IMR-90 (cell line): ENCODE data around the gene IPMK. TPM values are rescaled to one million over a fixed set of nuclear protein-coding genes. Genes with fewer than 3 reads are reported as not detected.

Source experiments
- ATAC-seq: fragments of 200-7000 bp; cut with Tn5 transposase; 2 replicates; pipeline ENCODE4 v1.9.1; 2020; ENCODE audit warnings: low read depth, mild to moderate bottlenecking, moderate library complexity
- BruUV-seq: library from RNA; stranded (reverse); fragments of 400-500 nt; replicated peaks from 2 replicates; lab custom pipeline; 2021; lab: Mats Ljungman, UMichigan
- CTCF ChIA-PET: fragments of 300-600 bp; formaldehyde crosslinking; extraction: SDS; loops from one replicate; lab custom pipeline; 2021; ENCODE audit warnings: antibody characterized with exemption; lab: Yijun Ruan, JAX
- POLR2A ChIA-PET: fragments of 300-600 bp; sonication (Branson Sonifier 250); formaldehyde crosslinking; loops from one replicate; lab custom pipeline; 2022; ENCODE audit warnings: antibody characterized with exemption; ENCODE audit not compliant: unreplicated experiment; lab: Charles Lee
- DNase-seq: peaks from one replicate; pipeline ENCODE4 v3.0.0; 2013
- H2AFZ ChIP-seq: replicated peaks from 2 replicates; pipeline ENCODE3; 2013; ENCODE audit warnings: low read length, mild to moderate bottlenecking; ENCODE audit not compliant: poor library complexity
- H2AK5ac ChIP-seq: 2 replicates; pipeline ENCODE4 v1.6.1; 2013; ENCODE audit warnings: low read depth, low read length, inconsistent platforms
- H2AK9ac ChIP-seq: replicated peaks from 2 replicates; pipeline ENCODE3; 2013; ENCODE audit warnings: mild to moderate bottlenecking, low read depth, low read length, moderate library complexity; ENCODE audit not compliant: poor library complexity
- H2BK120ac ChIP-seq: 2 replicates; pipeline ENCODE4 v1.6.1; 2013; ENCODE audit warnings: low read depth, low read length, inconsistent platforms
- H2BK15ac ChIP-seq: 3 replicates; pipeline ENCODE4 v1.6.1; 2013; ENCODE audit warnings: low read depth, low read length, inconsistent platforms
- H2BK20ac ChIP-seq: 2 replicates; pipeline ENCODE4 v1.6.1; 2013; ENCODE audit warnings: low read depth, mild to moderate bottlenecking, inconsistent platforms, low read length, moderate library complexity
- H2BK5ac ChIP-seq: 2 replicates; pipeline ENCODE4 v1.6.1; 2013; ENCODE audit warnings: mild to moderate bottlenecking, low read depth, low read length, inconsistent platforms; ENCODE audit not compliant: poor library complexity, severe bottlenecking
- H3K14ac ChIP-seq: replicated peaks from 2 replicates; pipeline ENCODE4 v1.6.1; 2013; ENCODE audit warnings: low read depth, low read length, inconsistent platforms
- H3K18ac ChIP-seq: 2 replicates; pipeline ENCODE4 v1.6.1; 2013; ENCODE audit warnings: low read depth, low read length, control low read depth
- H3K23ac ChIP-seq: 2 replicates; pipeline ENCODE4 v1.6.1; 2013; ENCODE audit warnings: low read depth, low read length, inconsistent platforms
- H3K27ac ChIP-seq: 2 replicates; pipeline ENCODE4 v1.5.1; 2013; ENCODE audit warnings: mild to moderate bottlenecking, control low read depth, low read length; ENCODE audit not compliant: insufficient read depth
- H3K27me3 ChIP-seq: 2 replicates; pipeline ENCODE4 v1.6.1; 2013; ENCODE audit warnings: low read length; ENCODE audit not compliant: control insufficient read depth, insufficient read depth
- H3K36me3 ChIP-seq: 2 replicates; pipeline ENCODE4 v1.6.1; 2013; ENCODE audit warnings: low read length, mixed read lengths; ENCODE audit not compliant: control insufficient read depth, insufficient read depth
- H3K4ac ChIP-seq: 2 replicates; pipeline ENCODE4 v1.6.1; 2013; ENCODE audit warnings: low read depth, low read length, inconsistent platforms
- H3K4me1 ChIP-seq: 2 replicates; pipeline ENCODE4 v1.6.1; 2013; ENCODE audit warnings: low read length, mixed read lengths; ENCODE audit not compliant: control insufficient read depth, insufficient read depth
- H3K4me2 ChIP-seq: 2 replicates; pipeline ENCODE4 v1.6.1; 2013; ENCODE audit warnings: low read depth, mild to moderate bottlenecking, control low read depth, low read length, moderate library complexity
- H3K4me3 ChIP-seq: 2 replicates; pipeline ENCODE4 v1.5.1; 2013; ENCODE audit warnings: low read depth, mild to moderate bottlenecking, control low read depth, low read length, moderate library complexity; ENCODE audit not compliant: insufficient read depth
- H3K56ac ChIP-seq: 2 replicates; pipeline ENCODE4 v1.6.1; 2013; ENCODE audit warnings: low read length, inconsistent platforms; ENCODE audit not compliant: insufficient read depth; ENCODE audit errors: extremely low read depth
- H3K79me1 ChIP-seq, 2 experiments: 2 replicates each; pipeline ENCODE4 v1.6.1; 2013; ENCODE audit warnings: low read length in 2 of 2, inconsistent platforms in 1 of 2, low read depth in 1 of 2
- H3K9ac ChIP-seq: 2 replicates; pipeline ENCODE4 v1.6.1; 2013; ENCODE audit warnings: low read depth, low read length, control low read depth
- H3K9me1 ChIP-seq: 2 replicates; pipeline ENCODE4 v1.6.1; 2013; ENCODE audit warnings: low read length, inconsistent platforms; ENCODE audit not compliant: insufficient read depth
- H3K9me3 ChIP-seq: 2 replicates; pipeline ENCODE4 v1.6.1; 2013; ENCODE audit warnings: low read length; ENCODE audit not compliant: control insufficient read depth, insufficient read depth
- H4K20me1 ChIP-seq: 2 replicates; pipeline ENCODE4 v1.6.1; 2013; ENCODE audit warnings: low read length, inconsistent platforms; ENCODE audit not compliant: insufficient read depth
- H4K5ac ChIP-seq: 2 replicates; pipeline ENCODE4 v1.6.1; 2013; ENCODE audit warnings: mild to moderate bottlenecking, low read depth, low read length, control low read depth
- H4K8ac ChIP-seq, 2 experiments: 2 replicates each; pipeline ENCODE4 v1.6.1; 2013; ENCODE audit warnings: low read depth in 2 of 2, low read length in 2 of 2, control low read depth in 1 of 2, inconsistent platforms in 1 of 2
- H4K91ac ChIP-seq: 2 replicates; pipeline ENCODE4 v1.6.1; 2013; ENCODE audit warnings: low read depth, low read length, inconsistent platforms; ENCODE audit not compliant: insufficient read depth
- BHLHE40 ChIP-seq: fragments of 150-350 bp; IDR thresholded peaks from 2 replicates; pipeline ENCODE4 v1.6.1; 2016; ENCODE audit warnings: mild to moderate bottlenecking, low read depth, low read length
- CEBPB ChIP-seq: IDR thresholded peaks from 2 replicates; pipeline ENCODE4 v1.6.1; 2012; ENCODE audit warnings: low read depth, low read length, improper control_type of control experiment
- CHD1 ChIP-seq: IDR thresholded peaks from 2 replicates; pipeline ENCODE4 v1.6.1; 2012; ENCODE audit warnings: low read depth, low read length, improper control_type of control experiment
- FOS ChIP-seq: fragments of 150-350 bp; IDR thresholded peaks from 2 replicates; pipeline ENCODE4 v1.6.1; 2016; ENCODE audit warnings: low read depth, low read length
- MAFK ChIP-seq: IDR thresholded peaks from 2 replicates; pipeline ENCODE4 v1.6.1; 2012; ENCODE audit warnings: low read depth, low read length, improper control_type of control experiment
- MAZ ChIP-seq: IDR thresholded peaks from 2 replicates; pipeline ENCODE4 v1.6.1; 2012; ENCODE audit warnings: low read depth, mild to moderate bottlenecking, low read length, improper control_type of control experiment, moderate library complexity, borderline replicate concordance
- NFE2L2 ChIP-seq: fragments of 150-350 bp; IDR thresholded peaks from 2 replicates; pipeline ENCODE4 v1.6.1; 2016; ENCODE audit warnings: low read depth, mild to moderate bottlenecking, low read length
- POLR2A ChIP-seq: IDR thresholded peaks from 2 replicates; pipeline ENCODE4 v1.6.1; 2012; ENCODE audit warnings: mild to moderate bottlenecking, low read depth, low read length
- RAD21 ChIP-seq: IDR thresholded peaks from 2 replicates; pipeline ENCODE4 v1.6.1; 2012; ENCODE audit warnings: low read length, improper control_type of control experiment
- RCOR1 ChIP-seq: IDR thresholded peaks from 2 replicates; pipeline ENCODE4 v1.6.1; 2012; ENCODE audit warnings: mild to moderate bottlenecking, low read length, improper control_type of control experiment; ENCODE audit not compliant: insufficient replicate concordance
- RFX5 ChIP-seq: IDR thresholded peaks from 2 replicates; pipeline ENCODE4 v1.8.0; 2012; ENCODE audit warnings: low read depth, mild to moderate bottlenecking, low read length, moderate library complexity
- SMC3 ChIP-seq: fragments of 150-350 bp; IDR thresholded peaks from 2 replicates; pipeline ENCODE4 v1.6.1; 2016; ENCODE audit warnings: low read depth, mild to moderate bottlenecking, antibody characterized with exemption, low read length, moderate library complexity
- WGBS, 2 experiments: methylation state at CpG; one replicate each; pipeline versions ENCODE4 v1.1.5 to v1.1.7; 2013; ENCODE audit warnings: missing lambda C conversion rate in 2 of 2; ENCODE audit not compliant: insufficient read length in 1 of 2; ENCODE audit errors: extremely low coverage in 2 of 2; 5-methylcytosine and 5-hydroxymethylcytosine counted together
- dilution Hi-C: fragments of 300-500 bp; cut with HindIII; formaldehyde crosslinking; loops from one replicate; pipeline ENCODE4 v1.14.3; 2018; ENCODE audit warnings: low sequenced_read_pairs; ENCODE audit not compliant: unreplicated experiment
- in situ Hi-C: fragments of 300-500 bp; cut with MboI; formaldehyde crosslinking; loops from 3 replicates; pipeline ENCODE4 v1.14.3; 2019; ENCODE audit warnings: low sequenced_read_pairs, inconsistent platforms, mixed read lengths
- intact Hi-C: fragments of 100-400 bp; cut with micrococcal nuclease; formaldehyde crosslinking; loops from 2 replicates; pipeline ENCODE4 v1.10.0; 2022
- polyA plus RNA-seq, 3 experiments: library from polyadenylated mRNA; depleted of rRNA; stranded (reverse); fragments of >200 nt; gene quantifications; 2 replicates each; pipeline ENCODE4 v1.2.3, GENCODE V29; 2012; ENCODE audit warnings: low replicate concordance in 1 of 3
- total RNA-seq: library from RNA; depleted of rRNA; stranded (reverse); fragments of >200 nt; gene quantifications from 2 replicates; pipeline ENCODE4 v1.2.3, GENCODE V29; 2012
- TF ChIP-seq, protein P1 (sequence below): conservative IDR thresholded peaks from 2 replicates; pipeline ENCODE4 v1.5.1; 2012; ENCODE audit warnings: mild to moderate bottlenecking, low read depth, low read length, improper control_type of control experiment
- TF ChIP-seq, protein P2 (sequence below): fragments of 150-350 bp; IDR thresholded peaks from 2 replicates; pipeline ENCODE4 v1.6.1; 2016; ENCODE audit warnings: low read depth, mild to moderate bottlenecking, low read length, moderate library complexity, borderline replicate concordance
- TF ChIP-seq, protein P3 (sequence below): fragments of 150-350 bp; IDR thresholded peaks from 2 replicates; pipeline ENCODE4 v1.6.1; 2017; ENCODE audit warnings: mild to moderate bottlenecking, antibody characterized with exemption, low read length, low read depth

Gene IPMK
- total and polyA plus RNA-seq, 2 of the 4 experiments (the other 2 are of a cell fraction): 0.89 to 2.0 TPM

DNA sequence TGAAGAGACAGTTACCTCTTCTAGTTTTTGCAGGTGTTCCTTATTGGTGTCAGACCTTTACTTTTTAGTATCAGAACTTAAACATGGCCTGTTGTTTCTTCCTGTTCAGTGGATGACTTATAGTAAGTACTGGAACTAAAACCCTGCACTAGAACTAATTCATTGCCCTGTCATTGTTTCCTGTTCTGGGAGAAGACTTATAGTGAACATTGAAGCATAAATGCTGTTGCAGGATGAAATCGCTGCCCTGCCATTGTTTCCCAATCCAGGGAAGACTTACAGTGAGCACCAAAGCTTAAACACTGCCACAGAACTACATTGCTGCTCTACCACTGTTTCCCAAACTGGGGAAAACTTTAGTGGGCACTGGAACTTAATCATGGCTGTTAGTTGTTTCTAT, 13.1 kb downstream of the IPMK start:
- Histone ChIP-seq H2AK5ac (no peak overlapping the region), H3K14ac (no peak overlapping the region), H3K36me3 (peaks cover 2% of the 10 kb centered on the region; the same call in 1 of the 2 replicates), H3K9me3 (no peaks in the 10 kb centered on the region), H4K8ac (no peak overlapping the region), H2BK5ac (no peak overlapping the region), H4K91ac (no peak overlapping the region), H3K56ac (no peak overlapping the region), H4K20me1 (no peaks in the 10 kb centered on the region), H3K9ac (no peak overlapping the region), H3K4me1 (no peaks in the 10 kb centered on the region), H2BK20ac (no peak overlapping the region), H3K4ac (no peak overlapping the region), H3K27ac (no peak overlapping the region), H3K9me1 (no peaks in the 10 kb centered on the region), H3K4me3 (no peak overlapping the region), H3K79me1 (peaks cover 8 to 19% of the 10 kb centered on the region in 2 experiments), H3K18ac (no peak overlapping the region), H2AK9ac (no peak overlapping the region), H3K4me2 (no peak overlapping the region), H2BK120ac (no peak overlapping the region), H4K5ac (no peak overlapping the region), H2BK15ac (no peak overlapping the region), H2AFZ (no peak overlapping the region), H3K23ac (no peak overlapping the region), H3K27me3 (no peaks in the 10 kb centered on the region)
- TF ChIP-seq, protein P1, sequence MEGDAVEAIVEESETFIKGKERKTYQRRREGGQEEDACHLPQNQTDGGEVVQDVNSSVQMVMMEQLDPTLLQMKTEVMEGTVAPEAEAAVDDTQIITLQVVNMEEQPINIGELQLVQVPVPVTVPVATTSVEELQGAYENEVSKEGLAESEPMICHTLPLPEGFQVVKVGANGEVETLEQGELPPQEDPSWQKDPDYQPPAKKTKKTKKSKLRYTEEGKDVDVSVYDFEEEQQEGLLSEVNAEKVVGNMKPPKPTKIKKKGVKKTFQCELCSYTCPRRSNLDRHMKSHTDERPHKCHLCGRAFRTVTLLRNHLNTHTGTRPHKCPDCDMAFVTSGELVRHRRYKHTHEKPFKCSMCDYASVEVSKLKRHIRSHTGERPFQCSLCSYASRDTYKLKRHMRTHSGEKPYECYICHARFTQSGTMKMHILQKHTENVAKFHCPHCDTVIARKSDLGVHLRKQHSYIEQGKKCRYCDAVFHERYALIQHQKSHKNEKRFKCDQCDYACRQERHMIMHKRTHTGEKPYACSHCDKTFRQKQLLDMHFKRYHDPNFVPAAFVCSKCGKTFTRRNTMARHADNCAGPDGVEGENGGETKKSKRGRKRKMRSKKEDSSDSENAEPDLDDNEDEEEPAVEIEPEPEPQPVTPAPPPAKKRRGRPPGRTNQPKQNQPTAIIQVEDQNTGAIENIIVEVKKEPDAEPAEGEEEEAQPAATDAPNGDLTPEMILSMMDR: no peak
- TF ChIP-seq RCOR1 (no peak), MAZ (no peak), BHLHE40 (no peak), CHD1 (no peak), CEBPB (no peak), POLR2A (no peak), SMC3 (no peak), FOS (no peak), MAFK (no peak), NFE2L2 (no peak), RAD21 (no peak), RFX5 (no peak)
- TF ChIP-seq, protein P2, sequence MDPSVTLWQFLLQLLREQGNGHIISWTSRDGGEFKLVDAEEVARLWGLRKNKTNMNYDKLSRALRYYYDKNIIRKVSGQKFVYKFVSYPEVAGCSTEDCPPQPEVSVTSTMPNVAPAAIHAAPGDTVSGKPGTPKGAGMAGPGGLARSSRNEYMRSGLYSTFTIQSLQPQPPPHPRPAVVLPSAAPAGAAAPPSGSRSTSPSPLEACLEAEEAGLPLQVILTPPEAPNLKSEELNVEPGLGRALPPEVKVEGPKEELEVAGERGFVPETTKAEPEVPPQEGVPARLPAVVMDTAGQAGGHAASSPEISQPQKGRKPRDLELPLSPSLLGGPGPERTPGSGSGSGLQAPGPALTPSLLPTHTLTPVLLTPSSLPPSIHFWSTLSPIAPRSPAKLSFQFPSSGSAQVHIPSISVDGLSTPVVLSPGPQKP: no peak
- TF ChIP-seq, protein P3, sequence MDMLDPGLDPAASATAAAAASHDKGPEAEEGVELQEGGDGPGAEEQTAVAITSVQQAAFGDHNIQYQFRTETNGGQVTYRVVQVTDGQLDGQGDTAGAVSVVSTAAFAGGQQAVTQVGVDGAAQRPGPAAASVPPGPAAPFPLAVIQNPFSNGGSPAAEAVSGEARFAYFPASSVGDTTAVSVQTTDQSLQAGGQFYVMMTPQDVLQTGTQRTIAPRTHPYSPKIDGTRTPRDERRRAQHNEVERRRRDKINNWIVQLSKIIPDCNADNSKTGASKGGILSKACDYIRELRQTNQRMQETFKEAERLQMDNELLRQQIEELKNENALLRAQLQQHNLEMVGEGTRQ: no peak
- in situ Hi-C loops (no loop called here), intact Hi-C loops (no loop called here), dilution Hi-C loops (no loop called here)
- no peak for ATAC-seq
- no TSS peak for BruUV-seq
- WGBS, 2 experiments: 80% methylated on average over 1 of the region's 1 CpG; no CpG with 5 or more reads in 1 of the 2 experiments
- DNase-seq: no peak
- ChIA-PET POLR2A (interaction anchor here (0.7 kb wide), 1 partner anchor 1738 kb away, joined by 3 read pairs; no protein-coding TSS in a partner anchor), CTCF (interaction anchor here (0.6 kb wide), 1 partner anchor 14 kb away, joined by 3 read pairs; no protein-coding TSS in a partner anchor)
